Activated CD8-positive, alpha-beta memory T cell treated with anti-CD3 and anti-CD28 coated beads for 48 hours (primary cell): ENCODE data around the gene SNRNP25.
"Not testable (repeated sequence)": the region's sequence is repeated elsewhere in the genome, so short reads cannot be mapped to it uniquely, and the experiment has no call there.

Experiments
- DNase-seq, 3 experiments: peaks; one replicate each; pipeline ENCODE4 v3.0.0-alpha.2; 2020; ENCODE audit warnings: low read depth in 2 of 3, low spot score in 2 of 3

Gene SNRNP25

GRCh38 chr16:53346-54236, at the start of gene SNRNP25, which contains the start of gene POLR3K:
Gene SNRNP25 (plus strand): TSS chr16:53828. CDS start chr16:54017, 189 bp downstream.
Gene POLR3K (minus strand): TSS chr16:53608. CDS start chr16:53586, 22 bp downstream.
- peak; percentile 80 to 97 (median 97) for DNase-seq

GRCh38 chr16:9903-10665, 43.5 kb upstream of the SNRNP25 start:
- DNase-seq: no peak

GRCh38 chr16:10772-11171, 42.9 kb upstream of the SNRNP25 start:
- peak; percentile 49 to 76 (median 69) for DNase-seq

GRCh38 chr16:17062-17765, 36.4 kb upstream of the SNRNP25 start:
- not testable (repeated sequence) for DNase-seq

- not testable (repeated sequence) for DNase-seq
Measured at GRCh38 chr16:20886-21285, 32.7 kb upstream of the SNRNP25 start.

GRCh38 chr16:24151-24550, 29.5 kb upstream of the SNRNP25 start:
- DNase-seq: not testable (repeated sequence)

- DNase-seq: not testable (repeated sequence)
Measured at GRCh38 chr16:25926-26348, 27.7 kb upstream of the SNRNP25 start.

- not testable (repeated sequence) for DNase-seq
Measured at GRCh38 chr16:30627-31026, 23.0 kb upstream of the SNRNP25 start.

- DNase-seq: not testable (repeated sequence)
Measured at GRCh38 chr16:33154-33876, 20.3 kb upstream of the SNRNP25 start.

GRCh38 chr16:33877-34647, 19.6 kb upstream of the SNRNP25 start:
- no peak for DNase-seq

GRCh38 chr16:34648-34987, 19.0 kb upstream of the SNRNP25 start:
- DNase-seq: no peak

GRCh38 chr16:35011-35677, 18.5 kb upstream of the SNRNP25 start:
- no peak for DNase-seq

GRCh38 chr16:35678-36305, 17.8 kb upstream of the SNRNP25 start:
- no peak for DNase-seq

GRCh38 chr16:36336-36984, 17.2 kb upstream of the SNRNP25 start:
- DNase-seq: no peak

- DNase-seq: no peak
Measured at GRCh38 chr16:37511-37910, 16.1 kb upstream of the SNRNP25 start.

GRCh38 chr16:38206-38605, 15.4 kb upstream of the SNRNP25 start:
- DNase-seq: not testable (repeated sequence)

GRCh38 chr16:38941-39892, 14.4 kb upstream of the SNRNP25 start:
- no peak for DNase-seq
